Measurements from ENCODE around the gene SOS2. TPM values are rescaled to one million over a fixed set of nuclear protein-coding genes. Genes with fewer than 3 reads are reported as not detected.

SOS2 gene
- total and polyA plus RNA-seq, 2 of the 4 experiments (the other 2 are of a cell fraction), result 6.3 to 10.9 TPM

DNA sequence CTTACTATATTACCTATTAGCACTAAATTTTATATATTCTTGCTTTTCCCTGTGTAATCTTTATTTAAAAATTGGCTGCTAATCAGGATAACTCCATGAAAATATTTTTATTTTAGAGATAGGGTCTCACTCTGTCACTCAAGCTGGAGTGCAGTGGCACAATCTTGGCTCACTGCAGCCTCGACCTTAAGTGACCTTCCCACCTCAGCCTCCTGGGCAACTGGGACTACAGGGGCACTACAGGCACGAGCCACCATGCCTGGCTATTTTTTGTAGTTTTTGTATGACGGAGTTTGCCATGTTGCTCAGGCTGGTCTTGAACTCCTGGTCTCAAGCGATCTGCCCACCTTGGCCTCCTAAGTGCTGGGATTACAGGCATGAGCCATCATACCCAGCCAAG lies 82.6 kb downstream of the SOS2 start:
- Histone ChIP-seq H3K79me1 (ENCODE audit: low read depth in 1 of 2, low read length in 2 of 2) (peaks cover 0 to 6% of the 10 kb centered on the region in 2 experiments; a peak in 2 of 4 replicates), H4K20me1 (ENCODE audit: insufficient read depth, low read length) (no peaks in the 10 kb centered on the region), H3K4ac (ENCODE audit: low read depth, low read length) (no peak overlapping the region), H3K9me1 (ENCODE audit: insufficient read depth, low read length) (0 out of 2 replicates have a peak, but pooled peaks cover 4% of the 10 kb centered on the region), H3K9ac (ENCODE audit: low read depth, low read length) (no peak overlapping the region), H3K36me3 (ENCODE audit: control insufficient read depth, insufficient read depth, low read length) (peaks cover 23% of the 10 kb centered on the region), H2BK20ac (ENCODE audit: low read depth, low read length) (no peak overlapping the region), H3K4me3 (ENCODE audit: insufficient read depth, low read depth, low read length) (no peak overlapping the region), H3K14ac (replicated peaks; ENCODE audit: low read depth, low read length) (no peak overlapping the region), H3K23ac (ENCODE audit: low read depth, low read length) (no peak overlapping the region), H2AFZ (replicated peaks; ENCODE audit: low read length, poor library complexity) (no peak overlapping the region), H3K4me1 (ENCODE audit: control insufficient read depth, insufficient read depth, low read length) (peaks cover 3% of the 10 kb centered on the region; the same call in 1 of the 2 replicates), H3K4me2 (ENCODE audit: low read depth, low read length) (no peak overlapping the region), H3K9me3 (ENCODE audit: control insufficient read depth, insufficient read depth, low read length) (no peaks in the 10 kb centered on the region), H2AK5ac (ENCODE audit: low read depth, low read length) (no peak overlapping the region), H2BK5ac (ENCODE audit: low read depth, low read length, poor library complexity, severe bottlenecking) (no peak overlapping the region), H3K27me3 (ENCODE audit: control insufficient read depth, insufficient read depth, low read length) (no peaks in the 10 kb centered on the region), H3K56ac (ENCODE audit: extremely low read depth, insufficient read depth, low read length) (no peak overlapping the region), H3K27ac (ENCODE audit: insufficient read depth, low read length) (no peak overlapping the region), H4K8ac (ENCODE audit: low read depth in 2 of 2, low read length in 2 of 2) (no peak overlapping the region), H4K91ac (ENCODE audit: insufficient read depth, low read depth, low read length) (no peak overlapping the region), H3K18ac (ENCODE audit: low read depth, low read length) (no peak overlapping the region), H2BK120ac (ENCODE audit: low read depth, low read length) (no peak overlapping the region), H4K5ac (ENCODE audit: low read depth, low read length) (no peak overlapping the region), H2AK9ac (replicated peaks; ENCODE audit: low read depth, low read length, poor library complexity) (no peak overlapping the region), H2BK15ac (ENCODE audit: low read depth, low read length) (no peak overlapping the region)
- no CpG with 5 or more reads among the region's 4 CpGs for WGBS, 2 experiments (ENCODE audit: extremely low coverage in 2 of 2, insufficient read length in 1 of 2)
- POLR2A ChIA-PET (ENCODE audit: unreplicated experiment), result no interaction called here
- CTCF ChIA-PET, result no interaction called here
- ATAC-seq (ENCODE audit: low read depth) (no peak), DNase-seq (no peak)
- TF ChIP-seq CHD1 (IDR thresholded peaks at IDR 0.05; ENCODE audit: low read depth, low read length) (no peak), NFE2L2 (IDR thresholded peaks at IDR 0.05; ENCODE audit: low read depth, low read length) (no peak), RCOR1 (IDR thresholded peaks at IDR 0.05; ENCODE audit: insufficient replicate concordance, low read length) (no peak), CEBPB (IDR thresholded peaks at IDR 0.05; ENCODE audit: low read depth, low read length) (no peak)
- TF ChIP-seq, protein P1, sequence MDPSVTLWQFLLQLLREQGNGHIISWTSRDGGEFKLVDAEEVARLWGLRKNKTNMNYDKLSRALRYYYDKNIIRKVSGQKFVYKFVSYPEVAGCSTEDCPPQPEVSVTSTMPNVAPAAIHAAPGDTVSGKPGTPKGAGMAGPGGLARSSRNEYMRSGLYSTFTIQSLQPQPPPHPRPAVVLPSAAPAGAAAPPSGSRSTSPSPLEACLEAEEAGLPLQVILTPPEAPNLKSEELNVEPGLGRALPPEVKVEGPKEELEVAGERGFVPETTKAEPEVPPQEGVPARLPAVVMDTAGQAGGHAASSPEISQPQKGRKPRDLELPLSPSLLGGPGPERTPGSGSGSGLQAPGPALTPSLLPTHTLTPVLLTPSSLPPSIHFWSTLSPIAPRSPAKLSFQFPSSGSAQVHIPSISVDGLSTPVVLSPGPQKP (IDR thresholded peaks at IDR 0.05; ENCODE audit: borderline replicate concordance, low read depth, low read length), result no peak
- dilution Hi-C loops (cut with HindIII; ENCODE audit: low sequenced_read_pairs, unreplicated experiment) (no loop called here), intact Hi-C loops (cut with micrococcal nuclease) (no loop called here), in situ Hi-C loops (cut with MboI; ENCODE audit: low sequenced_read_pairs) (no loop called here)
- no TSS peak for BruUV-seq (replicated peaks)
